Hepatocyte (in vitro differentiated cells): Measurements from ENCODE around the gene POTEE. TPM values are rescaled to one million over a fixed set of nuclear protein-coding genes. Genes with fewer than 3 reads are reported as not detected.

Experiments used
- polyA plus RNA-seq: library from polyadenylated mRNA; unstranded; fragments of >200 nt; fragmentation: Nextera tagmentation; extraction: Ambion mirVana; gene quantifications from 2 replicates; pipeline ENCODE4 v1.2.1, GENCODE V29; 2016
- small RNA-seq: library from RNA; depleted of rRNA; stranded (forward); fragments of <200 nt; gene quantifications from one replicate; pipeline ENCODE3, GENCODE V24; 2014
- total RNA-seq: library from RNA; depleted of rRNA; stranded (reverse); fragments of >200 nt; gene quantifications from 2 replicates; pipeline ENCODE4 v1.2.3, GENCODE V29; 2014

Gene POTEE
- total and polyA plus RNA-seq, 2 experiments from 2014 or later: 2.5 to 6.9 TPM

Small RNA genes within 50 kb of the gene (small RNA-seq; reads per million reads assigned to genes)
- gene AC009477.1 (not detected), gene RNU6-127P (not detected)

Other genes starting within 250 kb of the POTEE start
- 116 and 123 TPM in 2 replicates for gene FAM168B, start 116.1 kb upstream of the POTEE start, total RNA-seq
- gene FAM168B, start 116.1 kb upstream of the POTEE start, polyA plus RNA-seq: 40.0 and 45.2 TPM in 2 replicates
- 90.4 and 105 TPM in 2 replicates for gene PLEKHB2, start 104.2 kb upstream of the POTEE start, total RNA-seq
- gene PLEKHB2, start 104.2 kb upstream of the POTEE start, polyA plus RNA-seq: 45.9 and 54.0 TPM in 2 replicates
- 3.0 and 3.5 TPM in 2 replicates for gene RAB6D, start 154.6 kb downstream of the POTEE start, total RNA-seq
- 1.3 and 1.5 TPM in 2 replicates for gene RAB6D, start 154.6 kb downstream of the POTEE start, polyA plus RNA-seq